Kidney (tissue), 14 donors: Measurements from ENCODE around the gene RETSAT. TPM values are rescaled to one million over a fixed set of nuclear protein-coding genes. Genes with fewer than 3 reads are reported as not detected.

Source experiments
- DNase-seq, 5 donors: peaks; one replicate each; pipeline ENCODE4 v3.0.0-alpha.2; 2013 to 2020
- FAIRE-seq: peaks from 2 replicates; lab custom pipeline; 2012; peaks lifted over from hg19 to GRCh38; lab: Jason Lieb, UNC
- H3K27ac ChIP-seq, 2 donors: one replicate each; pipeline ENCODE4 v1.7.0; 2013; ENCODE audit warnings: low read depth in 2 of 2, low read length in 2 of 2, inconsistent platforms in 1 of 2
- H3K27me3 ChIP-seq: one replicate; pipeline ENCODE4 v1.7.1; 2013; ENCODE audit warnings: low read length, inconsistent platforms; ENCODE audit not compliant: control insufficient read depth, insufficient read depth
- H3K36me3 ChIP-seq, 3 donors: one replicate each; pipeline versions ENCODE4 v1.7.0 to v1.7.1; 2013; ENCODE audit warnings: low read length in 3 of 3, control low read depth in 1 of 3, inconsistent platforms in 1 of 3; ENCODE audit not compliant: insufficient read depth in 3 of 3, control insufficient read depth in 2 of 3
- H3K4me1 ChIP-seq, 3 donors: one replicate each; pipeline versions ENCODE4 v1.7.0 to v1.7.1; 2013; ENCODE audit warnings: low read length in 3 of 3, inconsistent platforms in 1 of 3, low read depth in 1 of 3; ENCODE audit not compliant: control insufficient read depth in 2 of 3, insufficient read depth in 2 of 3
- H3K4me3 ChIP-seq, 3 donors: one replicate each; pipeline versions ENCODE4 v1.7.0 to v1.8.1; 2013; ENCODE audit warnings: low read length in 3 of 3, control low read depth in 1 of 3, inconsistent platforms in 1 of 3
- H3K9ac ChIP-seq, 3 donors: one replicate each; pipeline versions ENCODE4 v1.7.0 to v1.7.1; 2013; ENCODE audit warnings: low read length in 3 of 3, control low read depth in 1 of 3, inconsistent platforms in 1 of 3
- H3K9me3 ChIP-seq, 3 donors: one replicate each; pipeline versions ENCODE4 v1.7.0 to v1.7.1; 2013; ENCODE audit warnings: low read length in 3 of 3, control low read depth in 1 of 3, inconsistent platforms in 1 of 3; ENCODE audit not compliant: control insufficient read depth in 2 of 3, insufficient read depth in 1 of 3
- intact Hi-C: fragments of 100-400 bp; cut with DNase I; formaldehyde crosslinking; loops from one replicate; pipeline ENCODE4 v1.11.1; 2022
- polyA plus RNA-seq: library from polyadenylated mRNA; stranded (reverse); fragments of 350-450 nt; fragmentation: Illumina TruSeq; extraction: RNeasy Lipid Tissue Mini Kit (QIAGEN cat#74804); gene quantifications from one replicate; pipeline ENCODE4 v1.2.3, GENCODE V29; 2014; ENCODE audit warnings: low read depth, low replicate concordance; ENCODE audit not compliant: insufficient read depth
- total RNA-seq: library from RNA; stranded (reverse); fragmentation: NEBNext Ultra II Directional; extraction: Animal tissue kit (Norgen Biotek cat#: 25700); gene quantifications from one replicate; pipeline ENCODE4 v1.2.1, GENCODE V29; 2021
- TF ChIP-seq, protein P1 (sequence below): IDR thresholded peaks from 3 replicates; pipeline ENCODE4 v1.5.1; 2012; ENCODE audit warnings: mild to moderate bottlenecking, moderate library complexity, borderline replicate concordance; ENCODE audit not compliant: insufficient read depth; ENCODE audit errors: extremely low read depth
- donor health status: control.
- donor health status: control.
- donor health status: control.
- donor health status: control.
- donor health status: control.
- donor health status: DM: yes; HTN: yes; CAD: no.
- donor health status: Normal renal cell carcinoma (clear cell type).

RETSAT gene
- total and polyA plus RNA-seq, 2 donors from 2014 or later: 42.9 to 53.9 TPM

DNA sequence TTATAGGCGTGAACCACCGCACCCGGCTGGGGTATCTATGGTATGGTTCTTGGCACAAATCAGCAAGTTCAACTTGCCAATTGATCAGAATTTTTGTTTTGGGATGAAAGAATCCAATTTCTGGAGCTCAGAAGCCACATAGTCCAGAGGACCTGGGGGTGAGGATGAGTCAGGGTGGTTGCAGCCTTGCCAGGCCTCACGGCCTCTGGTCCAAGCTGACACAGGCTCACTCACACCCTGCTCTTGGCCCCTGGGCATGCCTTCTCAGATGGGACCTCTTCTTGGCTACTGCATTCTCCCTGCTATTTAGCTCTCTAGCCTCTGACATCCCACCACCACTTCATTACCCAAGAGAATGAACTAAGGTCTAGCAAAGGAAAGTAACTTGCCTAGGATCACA is 39.5 kb upstream of the RETSAT start:
- H3K4me3 ChIP-seq: no peak overlapping the region
- DNase-seq (no peak), FAIRE-seq (no peak)
- TF ChIP-seq, protein P1, sequence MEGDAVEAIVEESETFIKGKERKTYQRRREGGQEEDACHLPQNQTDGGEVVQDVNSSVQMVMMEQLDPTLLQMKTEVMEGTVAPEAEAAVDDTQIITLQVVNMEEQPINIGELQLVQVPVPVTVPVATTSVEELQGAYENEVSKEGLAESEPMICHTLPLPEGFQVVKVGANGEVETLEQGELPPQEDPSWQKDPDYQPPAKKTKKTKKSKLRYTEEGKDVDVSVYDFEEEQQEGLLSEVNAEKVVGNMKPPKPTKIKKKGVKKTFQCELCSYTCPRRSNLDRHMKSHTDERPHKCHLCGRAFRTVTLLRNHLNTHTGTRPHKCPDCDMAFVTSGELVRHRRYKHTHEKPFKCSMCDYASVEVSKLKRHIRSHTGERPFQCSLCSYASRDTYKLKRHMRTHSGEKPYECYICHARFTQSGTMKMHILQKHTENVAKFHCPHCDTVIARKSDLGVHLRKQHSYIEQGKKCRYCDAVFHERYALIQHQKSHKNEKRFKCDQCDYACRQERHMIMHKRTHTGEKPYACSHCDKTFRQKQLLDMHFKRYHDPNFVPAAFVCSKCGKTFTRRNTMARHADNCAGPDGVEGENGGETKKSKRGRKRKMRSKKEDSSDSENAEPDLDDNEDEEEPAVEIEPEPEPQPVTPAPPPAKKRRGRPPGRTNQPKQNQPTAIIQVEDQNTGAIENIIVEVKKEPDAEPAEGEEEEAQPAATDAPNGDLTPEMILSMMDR: no peak
- no peak overlapping the region for H3K27ac ChIP-seq
- no peaks in the 10 kb centered on the region for H3K27me3 ChIP-seq
- H3K9me3 ChIP-seq: no peaks in the 10 kb centered on the region
- H3K4me1 ChIP-seq: peaks cover 0 to 20% (median 4%) of the 10 kb centered on the region in 3 donors
- H3K36me3 ChIP-seq: peaks cover 0 to 7% (median 6%) of the 10 kb centered on the region in 3 donors
- intact Hi-C loops: no loop called here
- H3K9ac ChIP-seq: no peak overlapping the region

DNA sequence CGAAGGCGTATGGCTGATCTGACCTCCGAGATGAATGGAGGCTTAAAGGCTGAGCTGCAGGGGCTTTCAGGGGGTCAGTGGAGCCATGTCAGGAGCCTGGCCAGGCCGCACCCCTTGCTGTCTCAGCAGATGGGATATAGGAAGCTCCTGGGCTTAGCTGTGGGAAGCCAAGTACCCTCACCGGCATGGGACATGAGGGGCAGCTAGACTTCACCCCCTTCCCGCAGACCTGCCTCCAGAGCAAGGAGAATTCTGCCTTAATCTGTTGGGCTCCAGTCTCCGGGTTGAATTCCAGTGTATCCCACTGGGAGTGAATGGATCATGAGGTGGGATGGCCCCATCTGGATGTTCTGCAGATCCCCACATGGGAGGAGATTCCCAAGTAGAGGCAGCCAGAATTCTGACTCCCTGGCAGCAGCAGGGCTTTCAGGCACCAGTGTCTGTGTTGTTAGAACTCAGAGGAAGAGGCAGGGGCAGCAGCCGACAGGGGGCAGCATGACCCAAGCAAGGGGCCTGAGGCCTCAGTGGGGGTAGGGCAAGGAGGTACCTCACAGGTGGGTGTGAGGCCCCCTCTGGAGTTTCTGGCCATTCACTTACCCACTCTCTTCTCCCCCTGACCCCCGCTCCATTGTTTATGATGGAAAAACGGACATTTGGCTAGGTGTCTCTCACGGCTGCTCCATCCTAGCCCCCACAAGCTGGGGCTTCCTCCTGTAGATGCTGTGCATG is 36.8 kb upstream of the RETSAT start:
- Histone ChIP-seq H3K9ac (no peak overlapping the region), H3K4me1 (peaks cover 0 to 14% (median 4%) of the 10 kb centered on the region in 3 donors), H3K36me3 (peaks cover 0 to 16% (median 14%) of the 10 kb centered on the region in 3 donors), H3K27me3 (no peaks in the 10 kb centered on the region), H3K27ac (no peak overlapping the region), H3K4me3 (no peak overlapping the region), H3K9me3 (no peaks in the 10 kb centered on the region)
- no peak for FAIRE-seq
- peak in 3 of 5 donors; percentile 47 to 70 (median 55) for DNase-seq
- TF ChIP-seq, protein P1: peak; percentile 57
- intact Hi-C loops: no loop called here

DNA sequence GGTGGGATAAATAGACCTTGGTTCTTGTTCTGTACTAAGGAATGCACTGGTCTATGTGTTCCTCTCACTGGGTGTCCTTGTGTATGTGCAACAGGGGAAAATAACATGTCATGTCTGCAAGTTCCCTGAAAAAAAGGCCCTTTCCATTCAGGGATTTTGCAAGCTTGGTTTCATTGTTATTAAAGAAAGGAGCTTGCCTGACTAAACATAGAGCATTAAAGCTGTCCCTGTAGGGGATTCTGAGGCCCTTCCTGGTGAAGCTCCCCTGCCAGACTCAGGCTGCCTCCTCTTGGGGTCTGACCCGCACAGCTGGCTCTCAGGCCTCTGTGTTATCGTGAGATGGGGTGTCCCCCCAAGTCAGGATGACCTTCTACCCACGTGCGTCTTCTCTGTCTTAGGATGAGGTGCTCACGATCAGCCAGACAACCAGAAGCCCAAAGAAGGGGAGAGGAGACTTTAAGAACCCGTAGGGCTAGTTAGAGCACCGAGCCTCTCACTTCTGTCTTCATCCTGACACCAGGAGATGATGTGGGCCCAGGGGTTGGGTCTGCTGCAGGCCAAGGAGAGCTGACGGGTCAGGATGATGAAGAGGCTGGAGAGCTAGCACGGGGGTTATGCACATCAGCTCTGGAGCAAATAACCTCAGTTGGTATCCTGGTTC is 34.7 kb upstream of the RETSAT start:
- Histone ChIP-seq H3K9me3 (no peaks in the 10 kb centered on the region), H3K27ac (no peak overlapping the region), H3K9ac (no peak overlapping the region), H3K36me3 (peaks cover 0 to 21% (median 16%) of the 10 kb centered on the region in 3 donors), H3K4me3 (no peak overlapping the region), H3K4me1 (peaks cover 0 to 5% (median 0%) of the 10 kb centered on the region in 3 donors), H3K27me3 (no peaks in the 10 kb centered on the region)
- TF ChIP-seq, protein P1: no peak
- intact Hi-C loops: no loop called here
- FAIRE-seq (no peak), DNase-seq (peak in 1 of 5 donors; percentile 12)
